Tibial artery (tissue), 4 donors: Measurements from ENCODE around the gene MXD4.

Source experiments
- DNase-seq, 2 donors: peaks; one replicate each; pipeline ENCODE4 v3.0.0-alpha.2; 2019
- H3K27ac ChIP-seq, 2 donors: fragments of 200-600 bp; sonication (generic) in 1 of 2; 1 replicate in 1 of 2; 2 replicates in 1 of 2; pipeline ENCODE4 v1.5.1; 2018 to 2019; ENCODE audit warnings: mild to moderate bottlenecking in 1 of 2
- H3K27me3 ChIP-seq, 2 donors: fragments of 200-600 bp; sonication (generic) in 1 of 2; one replicate each; pipeline versions ENCODE4 v1.5.1 to v1.6.0; 2016 to 2019
- H3K36me3 ChIP-seq, 3 donors: fragments of 200-600 bp; sonication (generic) in 2 of 3; one replicate each; pipeline ENCODE4 v1.5.1; 2016 to 2019; ENCODE audit warnings: mild to moderate bottlenecking in 2 of 3
- H3K4me1 ChIP-seq, 4 donors: fragments of 200-600 bp; sonication (generic) in 2 of 4; 1 replicate in 3 of 4; 2 replicates in 1 of 4; pipeline ENCODE4 v1.5.1; 2016 to 2019
- H3K4me3 ChIP-seq, 2 donors: fragments of 200-600 bp; sonication (generic) in 1 of 2; 1 replicate in 1 of 2; 2 replicates in 1 of 2; pipeline ENCODE4 v1.5.1; 2018 to 2019; ENCODE audit warnings: mild to moderate bottlenecking in 2 of 2
- H3K9me3 ChIP-seq, 3 donors: fragments of 200-600 bp; sonication (generic) in 1 of 3; one replicate each; pipeline ENCODE4 v1.5.1; 2016 to 2019
- CTCF ChIP-seq, 2 experiments: fragments of 200-600 bp in 1 of 2; fragments of 450-650 bp in 1 of 2; IDR thresholded peaks; one replicate each; pipeline ENCODE4 v1.5.1; 2017 to 2019; ENCODE audit warnings: antibody characterized with exemption in 2 of 2, mild to moderate bottlenecking in 1 of 2, moderate library complexity in 1 of 2
- intact Hi-C: fragments of 100-400 bp; cut with DNase I; formaldehyde crosslinking; loops from one replicate; pipeline ENCODE4 v1.15.0; 2023; ENCODE audit warnings: low total_unique reads

MXD4 gene

GRCh38 chr4:2255501-2256155, 6.3 kb downstream of the MXD4 start:
- TF ChIP-seq CTCF (IDR thresholded peaks at IDR 0.05), result no peak
- peak overlapping the region; percentile 18 to 43 for H3K4me3 ChIP-seq
- no peaks in the 10 kb centered on the region for H3K27me3 ChIP-seq
- peaks cover 29 to 51% (median 48%) of the 10 kb centered on the region in 3 donors for H3K36me3 ChIP-seq
- peaks cover 3 to 71% (median 63%) of the 10 kb centered on the region in 4 donors for H3K4me1 ChIP-seq
- H3K9me3 ChIP-seq, result no peaks in the 10 kb centered on the region
- DNase-seq, result peak; percentile 33 to 79
- H3K27ac ChIP-seq, result peak overlapping the region; percentile 95 to 96
- intact Hi-C loops, result no loop called here

- H3K27ac ChIP-seq, result peak overlapping the region; percentile 95 to 96
- TF ChIP-seq CTCF (IDR thresholded peaks at IDR 0.05), result no peak
- H3K4me1 ChIP-seq, result peaks cover 3 to 63% (median 55%) of the 10 kb centered on the region in 4 donors
- intact Hi-C loops, result no loop called here
- no peaks in the 10 kb centered on the region for H3K9me3 ChIP-seq
- peaks cover 37 to 58% (median 55%) of the 10 kb centered on the region in 3 donors for H3K36me3 ChIP-seq
- DNase-seq, result peak; percentile 19 to 62
- no peaks in the 10 kb centered on the region for H3K27me3 ChIP-seq
- peak overlapping the region in 1 of 2 donors; percentile 43 for H3K4me3 ChIP-seq
These were observed 7.0 kb downstream of the MXD4 start for GRCh38 chr4:2254665-2255500.

GRCh38 chr4:2253160-2254084, 8.5 kb downstream of the MXD4 start:
- Histone ChIP-seq H3K36me3 (peaks cover 49 to 70% (median 68%) of the 10 kb centered on the region in 3 donors), H3K4me3 (no peak overlapping the region), H3K4me1 (peaks cover 0 to 49% (median 41%) of the 10 kb centered on the region in 4 donors), H3K9me3 (no peaks in the 10 kb centered on the region), H3K27me3 (no peaks in the 10 kb centered on the region), H3K27ac (peak overlapping the region in 1 of 2 donors; percentile 31)
- no peak for TF ChIP-seq CTCF (IDR thresholded peaks at IDR 0.05)
- DNase-seq, result peak in 1 of 2 donors; percentile 15
- intact Hi-C loops, result no loop called here

GRCh38 chr4:2252530-2253091, 9.3 kb downstream of the MXD4 start:
- H3K4me3 ChIP-seq, result no peak overlapping the region
- H3K27me3 ChIP-seq, result no peaks in the 10 kb centered on the region
- peak in 1 of 2 donors; percentile 11 for DNase-seq
- no peaks in the 10 kb centered on the region for H3K9me3 ChIP-seq
- peaks cover 0 to 41% (median 33%) of the 10 kb centered on the region in 4 donors for H3K4me1 ChIP-seq
- peaks cover 49 to 76% (median 71%) of the 10 kb centered on the region in 3 donors for H3K36me3 ChIP-seq
- intact Hi-C loops, result no loop called here
- peak overlapping the region in 1 of 2 donors; percentile 31 for H3K27ac ChIP-seq
- TF ChIP-seq CTCF (IDR thresholded peaks at IDR 0.05), result no peak
